Activated CD4-positive, CD25-positive, alpha-beta regulatory T cell treated with anti-CD3 and anti-CD28 coated beads, Interleukin-2, amount 50 U/mL, for 72 hours (primary cell): Measurements from ENCODE around the gene FOXN1.

Experiments used
- DNase-seq: peaks from one replicate; pipeline ENCODE4 v3.0.0; 2021

Gene FOXN1

DNA sequence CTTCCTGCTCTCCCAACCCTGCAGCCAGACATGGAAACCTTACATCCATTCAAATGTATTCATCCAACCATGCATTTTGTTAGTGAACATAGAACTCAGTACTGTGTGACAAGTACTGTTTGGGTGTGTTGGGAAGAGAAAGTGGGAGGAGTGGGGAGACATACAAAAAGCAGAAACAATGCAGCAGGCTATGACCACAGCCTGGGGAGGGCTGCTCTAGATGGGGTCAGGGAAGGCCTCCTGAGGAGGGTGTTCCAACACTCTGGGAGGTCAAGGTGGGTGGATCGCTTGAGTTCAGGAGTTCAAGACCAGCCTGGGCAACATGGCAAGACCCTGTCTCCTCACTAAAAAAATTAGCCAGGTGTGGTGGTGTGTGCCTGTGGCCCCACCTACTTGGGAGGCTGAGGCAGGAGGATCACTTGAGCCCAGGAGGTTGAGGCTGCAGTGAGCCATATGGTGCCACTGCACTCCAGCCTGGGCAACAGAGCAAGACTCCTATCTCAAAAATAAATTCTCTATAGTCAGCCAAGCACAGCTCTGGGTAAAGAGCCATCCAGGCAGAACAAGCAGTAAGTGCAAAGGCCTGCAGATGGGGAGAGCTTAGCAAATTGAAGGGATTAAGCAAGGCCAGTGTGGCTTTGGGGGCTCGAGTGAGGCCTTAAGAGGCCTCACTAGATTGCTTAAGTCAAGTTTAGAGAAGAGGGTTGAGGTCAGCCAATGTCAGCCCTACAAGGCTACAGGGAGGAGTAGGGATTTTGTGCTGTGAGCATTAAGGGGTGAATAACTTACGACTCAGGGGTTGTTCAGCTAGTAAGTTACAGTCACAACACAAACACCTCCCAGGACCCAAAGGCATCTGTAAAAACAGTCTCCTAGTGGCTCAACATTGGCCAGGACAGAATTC, 27.2 kb upstream of the FOXN1 start:
- DNase-seq, result no peak

DNA sequence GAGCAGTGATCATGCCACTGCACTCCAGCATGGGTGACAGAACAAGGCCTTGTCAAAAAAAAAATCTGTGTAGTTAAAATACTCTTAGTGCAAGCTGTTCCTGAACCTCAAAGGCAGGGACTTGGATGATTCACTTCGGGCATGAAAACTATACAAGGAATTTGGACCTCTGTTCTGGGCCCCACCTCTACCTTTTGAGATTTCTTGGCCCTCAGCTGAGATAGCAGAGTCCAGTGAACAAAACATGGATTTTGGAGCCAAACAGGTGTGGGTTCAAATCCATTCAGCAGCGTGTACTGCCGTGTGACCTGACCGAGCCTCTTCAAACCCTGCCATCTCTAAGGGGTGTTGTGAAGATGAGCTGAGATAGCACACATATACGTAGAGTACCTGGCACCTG, 25.9 kb upstream of the FOXN1 start:
- no peak for DNase-seq

DNA sequence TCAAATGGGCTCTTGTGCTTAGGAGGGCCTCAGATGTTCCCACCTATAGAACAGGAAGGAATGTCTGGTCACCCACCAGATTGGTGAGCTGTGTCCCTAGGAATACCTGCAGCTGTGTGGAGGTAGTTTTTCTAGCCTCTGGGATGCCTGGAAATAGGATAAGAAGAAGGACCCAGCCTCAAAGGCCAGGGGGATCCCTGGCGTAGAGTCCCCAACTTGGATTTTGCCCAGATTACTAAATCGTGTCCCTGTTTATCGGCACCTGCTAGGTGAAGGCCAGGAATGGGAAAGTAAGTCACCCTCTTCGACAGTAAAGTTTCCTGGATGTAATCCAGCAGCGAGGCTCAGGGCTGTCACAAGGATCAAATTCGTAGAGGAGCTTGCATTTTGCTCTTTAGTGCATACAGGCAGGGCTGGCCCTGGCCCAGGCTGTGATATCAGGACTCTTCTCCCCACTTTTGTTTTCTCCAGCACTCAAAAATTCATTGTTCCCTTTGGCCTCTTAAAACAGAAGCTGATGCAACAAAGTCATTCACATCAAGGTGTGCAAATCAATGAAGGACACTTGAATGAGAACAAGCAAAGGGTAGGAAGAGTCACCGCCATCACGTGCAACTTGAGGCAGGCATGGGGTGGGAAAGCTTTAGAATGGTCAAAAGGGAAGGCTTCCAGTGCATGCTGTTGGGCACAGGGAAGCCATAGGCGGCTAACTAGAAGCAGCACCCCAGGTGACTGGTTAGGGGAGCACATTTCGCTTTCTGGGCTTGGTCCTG, 25.2 kb upstream of the FOXN1 start:
- DNase-seq, result no peak

DNA sequence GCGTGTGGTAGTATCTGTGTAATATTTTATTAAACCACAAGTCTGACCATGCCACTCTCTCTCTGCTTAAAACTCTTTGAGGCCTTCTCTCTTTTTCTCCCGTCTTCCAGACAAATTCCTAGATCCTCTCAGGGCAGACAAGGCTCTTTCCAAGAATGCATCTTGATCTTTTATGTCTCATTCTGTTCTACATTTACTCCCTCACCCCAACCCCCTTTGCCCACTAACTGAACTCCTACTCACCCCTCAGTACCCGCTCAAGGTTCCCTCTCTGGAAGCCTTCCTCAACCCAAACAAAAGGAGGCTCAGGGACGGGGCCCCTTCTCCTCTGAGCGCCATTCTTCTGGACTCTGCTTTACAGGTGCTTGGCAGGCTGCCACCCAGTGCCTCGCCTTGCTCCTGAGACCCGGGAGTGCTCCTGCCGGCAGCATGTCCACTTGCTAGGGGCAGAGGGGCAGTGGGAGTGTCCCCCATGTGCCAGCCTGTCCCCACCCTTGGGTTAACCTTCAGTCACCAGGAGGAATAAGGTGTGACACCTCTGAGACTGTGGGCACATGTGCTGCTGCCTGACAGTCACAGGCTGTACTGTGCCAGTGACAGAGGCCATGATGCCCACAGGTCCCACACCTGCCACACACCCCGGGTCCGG, 23.5 kb upstream of the FOXN1 start:
- no peak for DNase-seq

DNA sequence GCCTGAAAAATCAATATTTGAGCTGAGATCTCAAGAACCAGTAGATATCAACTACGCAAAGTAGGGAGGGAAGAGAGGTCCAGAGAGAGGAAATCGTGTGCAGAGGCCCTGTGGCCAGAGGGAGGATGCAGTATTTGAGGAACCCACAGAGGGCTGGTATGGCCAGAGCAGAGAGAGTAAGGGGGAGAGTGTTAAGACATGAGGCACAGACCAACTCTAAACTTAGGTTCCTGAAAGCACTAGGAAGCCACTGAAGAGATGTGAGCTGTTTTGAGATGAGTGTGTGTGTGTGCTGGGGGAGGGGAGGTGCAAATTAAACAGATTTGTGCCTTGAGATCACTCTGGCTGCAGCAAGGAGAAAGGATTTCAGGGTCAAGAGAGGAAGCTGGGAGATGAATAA, 21.9 kb upstream of the FOXN1 start:
- DNase-seq, result no peak

DNA sequence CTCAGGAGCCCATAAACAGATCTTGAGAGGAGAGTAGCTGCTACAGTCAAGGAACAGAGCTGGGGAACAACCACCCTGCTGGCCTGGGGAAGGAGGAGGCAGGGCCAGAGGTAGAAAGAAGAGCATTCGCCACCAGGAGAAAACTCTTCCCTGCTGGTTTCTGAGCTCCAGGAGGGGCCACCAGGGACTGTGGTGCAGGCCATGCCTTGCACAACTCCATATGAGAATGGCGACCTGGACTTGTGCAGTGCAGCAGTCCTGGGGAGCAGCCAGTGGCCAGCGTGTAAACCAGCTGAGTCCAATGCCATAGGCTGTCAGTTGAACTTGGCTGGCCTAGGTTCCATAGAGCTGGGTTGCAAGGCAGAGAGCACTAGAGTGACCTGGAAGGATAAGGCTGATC, 21.1 kb upstream of the FOXN1 start:
- no peak for DNase-seq

DNA sequence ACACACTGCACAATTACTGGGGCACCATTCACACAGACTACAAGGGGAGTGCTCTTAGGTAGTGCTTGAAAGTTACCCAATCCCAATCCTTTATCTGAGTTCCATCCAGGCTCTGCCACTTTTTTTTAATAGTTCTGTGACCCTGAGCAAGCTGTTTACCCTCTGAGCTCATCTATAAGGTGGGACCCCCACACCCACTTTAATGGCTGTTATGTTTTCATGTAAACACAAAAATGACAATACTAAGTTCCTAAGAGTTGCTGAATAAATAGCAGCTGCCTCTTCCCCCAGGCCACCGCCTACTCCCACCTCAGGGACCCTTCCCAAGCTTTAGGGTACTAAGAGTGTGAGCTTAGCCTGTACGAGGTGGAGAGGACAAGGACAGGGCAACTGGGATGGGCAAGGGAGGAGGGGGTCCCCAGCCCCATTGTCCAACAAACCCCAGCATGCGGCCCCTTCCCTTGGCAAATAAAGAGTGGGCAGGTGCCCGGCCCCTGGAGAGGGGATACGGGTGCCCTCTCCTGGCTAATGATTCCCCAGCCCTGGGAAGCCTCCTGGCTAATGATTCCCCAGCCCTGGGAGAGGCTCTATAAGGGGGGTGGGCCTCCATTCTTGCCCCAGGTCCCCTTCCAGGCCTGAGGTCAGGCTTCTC, 18.1 kb upstream of the FOXN1 start:
- no peak for DNase-seq

DNA sequence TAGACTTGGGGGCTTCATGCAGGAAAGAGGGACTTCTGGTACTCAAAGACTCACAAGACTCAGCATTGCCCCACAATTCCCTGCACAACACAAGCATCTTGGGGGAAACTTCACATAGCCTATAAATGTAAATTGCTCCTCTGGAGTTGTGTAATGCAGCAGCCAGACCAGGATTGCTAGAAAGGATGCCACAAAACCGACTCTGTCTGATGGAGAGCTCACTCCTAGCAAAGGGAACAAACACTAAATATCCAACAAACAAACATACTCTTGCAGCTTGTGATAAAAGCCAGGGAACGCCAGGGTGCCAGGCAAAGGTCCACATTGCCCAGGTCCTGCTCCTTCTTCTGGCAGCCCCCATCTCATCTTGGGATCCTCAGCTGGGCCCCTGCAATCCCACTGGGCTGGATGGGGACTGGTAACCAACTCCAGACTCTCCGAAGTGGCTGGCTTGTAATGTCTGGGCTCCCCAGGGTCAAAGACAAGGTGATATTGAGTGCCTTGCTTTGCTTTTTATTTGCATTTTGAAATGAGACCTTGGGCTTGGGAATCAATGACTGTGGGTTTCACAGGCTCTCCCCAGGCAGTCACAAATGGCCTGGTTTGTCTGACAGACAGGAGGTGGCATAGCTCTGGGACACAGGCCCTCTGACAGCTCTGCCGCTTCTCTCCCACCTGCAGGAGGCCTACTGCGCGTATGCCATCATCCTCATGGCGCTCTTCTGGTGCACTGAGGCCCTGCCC, 17.4 kb upstream of the FOXN1 start:
- no peak for DNase-seq

DNA sequence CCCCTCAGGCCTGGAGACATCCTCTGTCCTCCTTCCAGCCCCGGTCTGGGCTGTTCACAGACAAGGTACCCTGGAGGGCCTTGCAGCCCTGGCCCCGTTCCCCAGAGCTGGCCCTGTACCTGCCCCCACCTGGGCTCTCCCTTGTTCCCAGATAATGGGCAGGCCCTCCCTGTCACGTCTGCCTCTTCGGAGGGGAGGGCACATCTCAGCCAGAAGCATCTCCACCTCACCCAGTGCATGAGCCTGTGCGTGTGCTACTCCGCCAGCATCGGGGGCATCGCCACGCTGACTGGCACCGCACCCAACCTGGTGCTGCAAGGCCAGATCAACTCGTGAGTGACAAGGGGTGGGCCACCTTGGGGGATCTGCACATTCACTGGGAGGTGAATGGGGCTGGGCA, 14.9 kb upstream of the FOXN1 start:
- DNase-seq, result no peak

DNA sequence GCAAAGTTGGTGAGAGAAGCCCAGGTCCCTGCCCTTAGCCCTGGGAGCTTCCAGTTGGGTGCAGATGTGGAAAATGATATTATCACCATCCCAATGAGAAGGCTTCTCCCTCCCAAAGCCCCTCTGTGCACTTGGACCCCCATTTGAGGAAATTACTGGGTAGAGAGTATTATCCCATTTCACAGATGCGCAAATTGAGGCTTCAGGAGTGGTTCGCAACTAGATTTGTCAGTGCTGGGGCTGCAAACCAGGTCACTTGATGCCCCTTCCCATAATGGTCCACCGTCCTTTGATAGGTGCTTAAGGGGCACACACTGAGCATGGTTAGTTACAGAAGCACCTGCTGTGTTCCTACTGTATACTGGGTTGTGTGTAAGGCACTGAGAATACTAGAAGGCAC, 14.3 kb upstream of the FOXN1 start:
- no peak for DNase-seq

DNA sequence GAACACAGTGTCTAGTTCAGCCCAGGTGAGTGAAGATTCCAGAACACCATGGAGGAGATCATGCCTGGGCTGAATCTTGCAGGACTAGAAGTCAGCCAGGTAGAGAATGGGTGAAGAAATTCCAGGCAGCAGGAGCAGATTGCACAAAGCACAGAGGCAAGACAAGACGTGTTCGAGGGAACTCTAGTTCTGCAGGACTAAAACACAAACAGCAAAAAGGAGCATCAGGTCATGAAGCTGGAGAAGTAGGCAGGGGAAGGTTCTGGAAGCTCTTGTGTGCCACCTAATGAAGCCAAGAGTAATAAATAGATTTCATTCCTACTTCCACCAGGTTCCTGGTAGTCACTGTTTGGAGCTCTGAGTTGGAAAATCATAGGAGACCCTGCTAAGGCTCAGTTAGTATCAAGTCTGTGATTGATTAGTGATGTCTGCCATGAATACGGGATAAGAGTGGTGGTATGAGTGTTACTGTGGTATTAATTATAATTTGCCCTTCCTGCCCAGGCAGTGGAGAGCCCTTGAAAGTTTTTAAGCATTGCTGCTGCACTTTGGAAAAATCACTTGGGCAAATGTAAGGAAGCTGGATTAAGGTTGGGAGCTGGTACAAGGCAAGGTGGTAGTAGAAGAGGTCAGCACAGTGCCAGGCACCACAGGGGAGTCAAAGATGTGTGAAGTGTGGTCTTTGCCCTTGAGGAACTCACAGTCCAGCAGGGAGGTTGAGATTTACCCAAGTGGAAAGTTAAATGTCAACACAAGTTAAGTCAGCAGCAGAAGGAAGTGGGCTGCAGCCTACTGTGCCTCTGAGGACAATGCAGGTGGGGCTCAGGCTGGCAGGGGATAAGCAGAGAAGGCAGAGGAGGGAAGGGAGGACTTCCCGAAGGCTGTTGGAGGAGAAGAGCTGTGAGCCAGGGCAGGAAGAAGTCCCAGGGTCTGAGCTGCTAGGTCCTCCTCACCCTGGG, 13.5 kb upstream of the FOXN1 start:
- DNase-seq, result no peak

DNA sequence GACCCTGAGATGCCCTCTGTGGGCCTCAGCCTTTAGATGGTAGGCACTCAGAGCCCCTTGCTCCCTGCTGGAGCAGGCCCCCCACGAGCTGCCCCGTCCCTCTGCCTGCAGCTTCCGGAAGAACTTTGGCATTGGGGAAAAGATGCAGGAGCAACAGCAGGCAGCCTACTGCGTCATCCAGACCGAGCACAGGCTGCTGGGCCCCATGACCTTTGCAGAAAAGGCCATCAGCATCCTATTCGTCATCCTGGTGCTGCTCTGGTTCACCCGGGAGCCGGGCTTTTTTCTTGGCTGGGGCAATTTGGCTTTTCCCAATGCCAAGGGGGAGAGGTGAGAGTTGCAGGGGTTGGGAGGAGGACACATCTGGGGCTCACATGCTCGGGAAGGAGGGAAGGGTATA, 12.7 kb upstream of the FOXN1 start:
- DNase-seq, result no peak

DNA sequence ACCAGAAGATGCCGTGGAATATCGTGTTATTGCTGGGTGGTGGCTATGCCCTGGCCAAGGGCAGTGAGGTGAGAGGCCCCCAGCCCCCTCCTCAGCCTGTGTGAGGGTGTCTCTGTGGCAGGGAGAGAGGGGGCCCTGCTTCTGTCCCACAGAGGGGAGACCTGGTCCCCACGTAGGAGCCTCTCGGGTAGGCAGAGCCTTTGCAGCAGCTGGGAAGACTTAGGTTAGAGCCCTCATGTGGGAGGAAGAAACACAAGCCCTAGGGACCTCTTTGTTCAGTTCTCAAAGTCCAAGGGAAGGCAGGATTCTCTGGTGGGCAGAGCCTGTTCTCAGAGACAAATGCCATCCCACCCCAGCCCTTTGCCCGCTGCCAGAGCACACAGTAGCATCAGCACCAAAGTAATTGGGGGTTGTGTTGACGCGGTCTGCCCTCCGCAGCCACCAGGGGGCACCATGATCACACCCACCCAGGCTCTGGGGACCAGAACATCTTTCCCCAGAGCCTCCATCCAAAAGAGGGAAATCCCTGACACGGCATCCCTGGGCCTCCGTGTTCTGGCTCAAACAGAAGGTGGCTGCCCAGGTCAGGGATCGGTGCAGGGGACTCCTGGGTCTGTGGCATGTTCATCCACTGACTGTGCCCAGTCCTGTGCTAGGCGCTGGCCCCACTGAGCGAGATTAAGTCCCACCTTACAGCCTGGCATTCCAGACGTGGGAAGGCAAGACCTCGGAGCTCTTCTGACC, 11.5 kb upstream of the FOXN1 start:
- peak; percentile 83 for DNase-seq

DNA sequence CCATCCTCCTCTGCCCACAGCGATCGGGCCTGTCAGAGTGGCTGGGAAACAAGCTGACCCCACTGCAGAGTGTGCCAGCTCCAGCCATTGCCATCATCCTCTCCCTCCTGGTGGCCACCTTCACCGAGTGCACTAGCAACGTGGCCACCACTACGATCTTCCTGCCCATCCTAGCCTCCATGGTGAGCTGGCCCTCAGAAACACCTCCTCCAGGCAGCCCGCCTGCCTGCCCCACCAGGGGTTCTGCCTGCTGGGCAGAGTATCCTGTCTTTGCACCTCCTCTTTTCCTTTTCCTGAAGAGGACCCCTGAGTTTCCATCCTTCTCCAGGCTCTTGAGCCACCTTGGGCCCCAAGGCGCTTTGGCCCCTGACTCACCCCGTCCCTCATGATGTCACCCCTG, 10.5 kb upstream of the FOXN1 start:
- no peak for DNase-seq

DNA sequence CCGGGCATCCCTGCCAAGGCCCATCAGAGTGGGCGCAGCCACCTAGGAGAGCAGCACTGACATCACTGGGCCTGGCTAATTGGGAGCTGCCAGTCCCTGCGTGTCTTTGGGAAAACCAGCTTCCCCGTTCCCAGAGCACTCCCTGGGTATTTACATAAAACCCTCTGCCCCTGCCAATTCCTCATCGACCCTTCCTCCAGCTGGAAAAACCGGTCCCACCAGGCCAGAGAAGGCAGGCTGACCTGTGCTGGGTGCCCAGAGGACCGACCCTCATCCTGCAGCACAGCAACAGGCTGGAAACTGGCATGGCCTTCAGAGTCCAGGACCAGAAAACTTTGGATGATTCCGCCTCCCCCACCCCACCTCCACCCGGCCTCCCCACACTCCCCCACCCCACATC, 8.2 kb upstream of the FOXN1 start:
- DNase-seq, result no peak

DNA sequence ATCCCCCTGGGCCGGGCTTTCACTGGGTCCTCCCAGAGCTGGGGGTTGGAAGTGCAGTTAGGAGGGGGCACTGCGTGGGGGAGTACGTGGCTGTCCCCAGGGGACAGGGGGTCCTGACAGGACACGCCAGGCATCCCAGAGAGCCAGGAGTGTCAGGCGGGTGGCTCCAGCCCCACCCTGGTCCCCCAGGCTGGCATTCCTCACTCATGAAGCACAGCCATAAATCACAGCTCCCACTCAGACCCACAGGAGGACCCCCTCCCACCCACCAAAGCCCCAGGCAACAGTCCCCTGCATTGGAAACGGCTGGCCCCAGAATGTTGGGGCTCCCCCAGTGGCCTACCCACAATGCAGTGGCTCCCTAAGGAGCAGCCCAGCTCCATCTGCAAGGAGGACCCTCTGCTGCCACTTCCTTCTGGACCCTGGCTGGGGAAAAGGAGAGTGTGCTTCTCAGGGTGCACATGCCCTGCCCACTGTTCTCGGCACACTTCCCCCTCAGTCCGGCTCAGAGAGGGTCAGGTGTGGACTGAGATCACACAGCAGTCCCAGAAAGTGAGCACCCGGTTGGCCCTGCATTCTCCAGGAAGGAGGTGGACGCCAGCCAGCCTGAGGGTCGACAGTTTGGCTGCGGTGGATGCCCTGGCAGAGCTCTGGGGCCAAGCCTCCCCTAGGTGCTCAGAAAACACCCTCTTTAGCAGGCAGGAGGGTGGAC, 7.3 kb upstream of the FOXN1 start:
- no peak for DNase-seq

DNA sequence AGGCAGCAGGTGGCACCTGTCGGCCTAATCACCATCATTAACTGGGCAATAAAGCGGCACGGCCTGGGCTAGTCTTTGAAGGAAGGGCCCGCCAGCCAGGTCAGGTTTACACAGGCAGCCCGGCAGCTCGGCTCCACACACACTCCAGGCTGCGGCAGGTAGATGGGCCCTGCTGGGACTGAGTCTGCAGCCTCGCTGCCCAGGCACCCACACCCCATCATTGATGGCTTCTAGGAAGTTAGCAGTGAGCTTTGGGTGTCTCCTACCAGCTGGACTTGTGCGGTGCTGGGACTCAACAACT, 6.8 kb upstream of the FOXN1 start:
- DNase-seq, result no peak

DNA sequence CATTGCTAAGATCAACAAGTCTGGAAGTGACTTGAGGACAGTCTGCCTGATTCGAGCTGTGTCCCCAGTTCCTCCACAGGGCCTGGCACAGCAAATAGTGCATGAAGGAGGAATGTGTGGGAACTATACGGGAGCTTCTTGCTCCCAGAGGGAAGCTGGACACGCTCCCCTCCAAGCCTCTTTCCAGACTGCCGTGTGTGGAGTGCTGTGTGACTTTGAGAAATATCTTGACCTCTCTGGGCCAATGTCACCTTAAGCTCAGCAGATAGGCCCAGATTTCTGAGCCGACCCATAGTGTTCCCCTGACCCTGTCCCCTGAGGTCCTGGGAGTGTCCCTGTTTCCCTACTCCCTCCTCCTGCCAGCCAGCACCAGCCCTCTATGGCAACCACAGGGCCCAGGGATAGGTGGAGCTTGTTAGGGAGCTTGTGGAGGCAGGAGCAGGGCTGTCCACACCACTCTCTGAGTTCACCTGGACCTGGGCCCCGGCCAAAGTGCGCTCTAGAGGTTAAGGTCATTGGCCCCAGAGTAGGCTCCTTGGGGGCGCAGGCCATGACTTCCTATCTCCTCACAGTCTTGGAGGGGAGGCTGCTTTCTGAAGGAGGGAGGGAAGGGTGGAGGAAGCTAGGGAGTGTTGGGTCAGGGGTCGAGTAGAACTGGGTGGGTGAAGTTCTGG, 6.3 kb upstream of the FOXN1 start:
- no peak for DNase-seq

DNA sequence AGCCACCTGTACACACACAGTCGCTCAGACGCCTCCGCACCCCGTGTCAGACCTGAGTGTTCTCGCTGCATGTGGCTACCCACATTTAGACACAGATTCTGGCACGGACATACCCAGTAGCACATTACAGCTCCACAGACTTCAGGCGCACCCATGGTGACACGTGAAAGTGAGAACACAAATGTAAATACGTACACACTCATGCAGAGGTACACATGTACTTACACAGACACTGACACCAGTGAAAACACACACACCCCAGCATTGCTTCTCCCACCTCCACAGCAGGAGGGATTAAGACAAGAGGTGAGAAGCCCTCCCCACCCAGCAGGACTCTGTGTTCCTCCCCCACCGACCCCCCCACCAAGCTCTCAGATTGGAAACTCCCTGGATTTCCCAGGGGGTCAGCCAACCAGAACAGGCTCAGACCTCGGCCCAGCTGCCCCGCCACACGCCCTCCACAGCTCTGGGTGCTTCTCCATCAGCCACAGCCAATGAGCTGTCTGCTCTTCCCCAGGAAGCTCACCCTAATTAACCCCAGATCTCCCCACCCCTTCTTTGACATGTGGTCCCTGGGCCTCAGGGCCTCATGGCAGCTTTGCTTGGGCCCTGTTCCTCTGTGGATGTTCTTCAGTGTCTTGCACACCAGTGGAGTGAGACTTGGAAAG, 5.3 kb upstream of the FOXN1 start:
- no peak for DNase-seq
